GM12878 (cell line): ENCODE data around the gene EGR1. TPM values are rescaled to one million over a fixed set of nuclear protein-coding genes. Genes with fewer than 3 reads are reported as not detected.

Experiments
- ATF7 ChIP-seq: fragments of 450-650 bp; IDR thresholded peaks from 2 replicates; pipeline ENCODE4 v1.6.1; 2016; ENCODE audit warnings: low read depth, mild to moderate bottlenecking
- BMI1 ChIP-seq: fragments of 450-650 bp; IDR thresholded peaks from 2 replicates; pipeline ENCODE4 v1.6.1; 2016; ENCODE audit warnings: mild to moderate bottlenecking, moderate library complexity, borderline replicate concordance
- IKZF2 ChIP-seq, 2 experiments: fragments of 450-650 bp; IDR thresholded peaks; 2 replicates each; pipeline ENCODE4 v1.6.1; 2017; ENCODE audit warnings: mild to moderate bottlenecking in 2 of 2, moderate library complexity in 2 of 2
- JUND ChIP-seq: IDR thresholded peaks from 2 replicates; pipeline ENCODE4 v1.6.1; 2012; ENCODE audit warnings: low read depth, mild to moderate bottlenecking, low read length, improper control_type of control experiment, moderate library complexity
- NR2F1 ChIP-seq: fragments of 450-650 bp; conservative IDR thresholded peaks from 2 replicates; pipeline ENCODE4 v1.6.1; 2017; ENCODE audit warnings: mild to moderate bottlenecking
- POLR2A ChIP-seq: IDR thresholded peaks from 2 replicates; pipeline ENCODE4 v1.6.1; 2011; ENCODE audit warnings: low read depth, mild to moderate bottlenecking, low read length
- RB1 ChIP-seq: fragments of 450-650 bp; formaldehyde crosslinking; IDR thresholded peaks from 2 replicates; pipeline ENCODE4 v1.6.1; 2017; ENCODE audit warnings: mild to moderate bottlenecking, borderline replicate concordance
- RBBP5 ChIP-seq: fragments of 200-600 bp; sonication (generic); conservative IDR thresholded peaks from 2 replicates; pipeline ENCODE4 v1.6.1; 2016
- RCOR1 ChIP-seq: conservative IDR thresholded peaks from 2 replicates; pipeline ENCODE4 v1.6.1; 2012; ENCODE audit warnings: low read depth, low read length, improper control_type of control experiment
- SIN3A ChIP-seq: IDR thresholded peaks from 2 replicates; pipeline ENCODE4 v1.6.1; 2012; ENCODE audit warnings: low read depth, low read length, improper control_type of control experiment
- SMC3 ChIP-seq: IDR thresholded peaks from 2 replicates; pipeline ENCODE4 v1.6.1; 2011; ENCODE audit warnings: low read length, improper control_type of control experiment, borderline replicate concordance
- SREBF1 ChIP-seq: IDR thresholded peaks from 2 replicates; pipeline ENCODE4 v1.6.1; 2012; ENCODE audit warnings: mild to moderate bottlenecking, low read length
- SRF ChIP-seq, 2 experiments: IDR thresholded peaks; 2 replicates each; pipeline ENCODE4 v1.6.1; 2011; ENCODE audit warnings: low read depth in 2 of 2, low read length in 2 of 2, mild to moderate bottlenecking in 1 of 2, moderate library complexity in 1 of 2
- polyA plus RNA-seq, 11 experiments: library from polyadenylated mRNA; depleted of rRNA in 4 of 11; unstranded in 6 of 11; stranded (reverse) in 5 of 11; fragments of >200 nt; fragmentation: Nextera tagmentation in 4 of 11; fragmentation: Illumina TruSeq in 1 of 11; extraction: Ambion mirVana in 4 of 11; extraction: Trizol in 1 of 11; gene quantifications; 1 replicate in 1 of 11; 2 replicates in 10 of 11; pipeline versions ENCODE4 v1.2.1 to v1.2.3, GENCODE V29; 2011 to 2016; ENCODE audit warnings: inconsistent platforms in 2 of 11, missing spikeins in 2 of 11, low read depth in 1 of 11
- total RNA-seq, 4 experiments: library from RNA; depleted of rRNA in 3 of 4; stranded (reverse); fragments of >200 nt in 3 of 4; fragmentation: Illumina TruSeq in 1 of 4; extraction: Trizol in 1 of 4; gene quantifications; 2 replicates each; pipeline versions ENCODE4 v1.2.1 to v1.2.3, GENCODE V29; 2013 to 2021
- TF ChIP-seq, protein P1 (sequence below): fragments of 450-650 bp; IDR thresholded peaks from 2 replicates; pipeline ENCODE4 v1.6.1; 2018; ENCODE audit warnings: borderline replicate concordance, mild to moderate bottlenecking; ENCODE audit not compliant: partially characterized antibody
- TF ChIP-seq, protein P2 (sequence below): fragments of 450-650 bp; IDR thresholded peaks from 2 replicates; pipeline ENCODE4 v1.6.1; 2016; ENCODE audit warnings: mild to moderate bottlenecking
- TF ChIP-seq, protein P3 (sequence below): IDR thresholded peaks from 2 replicates; pipeline ENCODE4 v1.6.1; 2012; ENCODE audit warnings: low read depth, low read length, improper control_type of control experiment
- TF ChIP-seq, protein P4 (sequence below), 3 experiments: IDR thresholded peaks in 2 of 3; conservative IDR thresholded peaks in 1 of 3; 2 replicates each; pipeline ENCODE4 v1.5.1; 2011; ENCODE audit warnings: low read depth in 3 of 3, low read length in 3 of 3, mild to moderate bottlenecking in 3 of 3, control low read depth in 2 of 3, moderate library complexity in 2 of 3, inconsistent platforms in 1 of 3, mixed read lengths in 1 of 3; ENCODE audit not compliant: control insufficient read depth in 2 of 3, insufficient read depth in 1 of 3; ENCODE audit errors: extremely low read depth in 1 of 3
- TF ChIP-seq, protein P5 (sequence below): fragments of 450-650 bp; IDR thresholded peaks from 2 replicates; pipeline ENCODE4 v1.6.1; 2016; ENCODE audit warnings: mild to moderate bottlenecking, moderate library complexity, borderline replicate concordance

The EGR1 gene
- total and polyA plus RNA-seq, 10 of the 15 experiments (the other 5 are each of a cell fraction or from before 2014, with no cell fraction given) = 0.89 to 7.3 (median 2.5) TPM

DNA sequence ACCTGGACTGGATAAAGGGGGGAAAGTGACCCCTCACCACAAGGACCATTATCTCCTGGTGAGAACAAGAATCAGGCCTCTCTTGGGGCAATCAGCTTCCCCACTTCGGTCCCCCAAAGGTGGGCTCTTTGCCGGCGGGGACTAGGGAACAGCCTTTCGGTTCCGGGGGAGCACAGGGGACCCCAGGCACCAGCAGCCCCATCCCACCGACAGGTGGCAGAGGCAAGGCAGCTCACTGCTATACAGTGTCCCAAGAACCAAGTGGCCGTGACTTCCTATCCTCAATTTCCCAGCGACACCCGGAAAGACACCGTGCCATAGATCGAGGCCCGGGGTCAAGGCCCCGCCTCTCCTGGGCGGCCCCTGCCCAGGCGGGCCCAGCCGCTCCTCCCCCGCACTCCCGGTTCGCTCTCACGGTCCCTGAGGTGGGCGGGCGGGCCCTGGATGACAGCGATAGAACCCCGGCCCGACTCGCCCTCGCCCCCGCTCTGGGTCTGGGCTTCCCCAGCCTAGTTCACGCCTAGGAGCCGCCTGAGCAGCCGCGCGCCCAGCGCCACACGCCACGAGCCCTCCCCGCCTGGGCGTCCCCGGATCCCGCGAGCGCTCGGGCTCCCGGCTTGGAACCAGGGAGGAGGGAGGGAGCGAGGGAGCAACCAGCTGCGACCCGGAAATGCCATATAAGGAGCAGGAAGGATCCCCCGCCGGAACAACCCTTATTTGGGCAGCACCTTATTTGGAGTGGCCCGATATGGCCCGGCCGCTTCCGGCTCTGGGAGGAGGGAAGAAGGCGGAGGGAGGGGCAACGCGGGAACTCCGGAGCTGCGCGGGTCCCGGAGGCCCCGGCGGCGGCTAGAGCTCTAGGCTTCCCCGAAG lies 655 bp upstream of the EGR1 start (continued):
- TF ChIP-seq SREBF1 (peak; percentile 60), BMI1 (no peak), RCOR1 (no peak), JUND (0 out of 2 replicates have a peak, but pooled peaks have one; percentile 1), NR2F1 (peak; percentile 86), RB1 (no peak), ATF7 (peak; percentile 50; the same call in 1 of the 2 replicates), SRF (IDR thresholded peaks at IDR 0.05; ENCODE audit: low read depth in 2 of 2, low read length in 2 of 2) (peak; percentile 95 to 99), SIN3A (0 out of 2 replicates have a peak, but pooled peaks have one; percentile 26), RBBP5 (no peak), IKZF2 (IDR thresholded peaks at IDR 0.05) (peak; percentile 84 to 90), POLR2A (peak; percentile 67; the same call in 1 of the 2 replicates), SMC3 (no peak)
- TF ChIP-seq, protein P1, sequence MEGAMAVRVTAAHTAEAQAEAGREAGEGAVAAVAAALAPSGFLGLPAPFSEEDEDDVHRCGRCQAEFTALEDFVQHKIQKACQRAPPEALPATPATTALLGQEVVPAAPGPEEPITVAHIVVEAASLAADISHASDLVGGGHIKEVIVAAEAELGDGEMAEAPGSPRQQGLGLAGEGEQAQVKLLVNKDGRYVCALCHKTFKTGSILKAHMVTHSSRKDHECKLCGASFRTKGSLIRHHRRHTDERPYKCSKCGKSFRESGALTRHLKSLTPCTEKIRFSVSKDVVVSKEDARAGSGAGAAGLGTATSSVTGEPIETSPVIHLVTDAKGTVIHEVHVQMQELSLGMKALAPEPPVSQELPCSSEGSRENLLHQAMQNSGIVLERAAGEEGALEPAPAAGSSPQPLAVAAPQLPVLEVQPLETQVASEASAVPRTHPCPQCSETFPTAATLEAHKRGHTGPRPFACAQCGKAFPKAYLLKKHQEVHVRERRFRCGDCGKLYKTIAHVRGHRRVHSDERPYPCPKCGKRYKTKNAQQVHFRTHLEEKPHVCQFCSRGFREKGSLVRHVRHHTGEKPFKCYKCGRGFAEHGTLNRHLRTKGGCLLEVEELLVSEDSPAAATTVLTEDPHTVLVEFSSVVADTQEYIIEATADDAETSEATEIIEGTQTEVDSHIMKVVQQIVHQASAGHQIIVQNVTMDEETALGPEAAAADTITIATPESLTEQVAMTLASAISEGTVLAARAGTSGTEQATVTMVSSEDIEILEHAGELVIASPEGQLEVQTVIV = no peak
- TF ChIP-seq, protein P2, sequence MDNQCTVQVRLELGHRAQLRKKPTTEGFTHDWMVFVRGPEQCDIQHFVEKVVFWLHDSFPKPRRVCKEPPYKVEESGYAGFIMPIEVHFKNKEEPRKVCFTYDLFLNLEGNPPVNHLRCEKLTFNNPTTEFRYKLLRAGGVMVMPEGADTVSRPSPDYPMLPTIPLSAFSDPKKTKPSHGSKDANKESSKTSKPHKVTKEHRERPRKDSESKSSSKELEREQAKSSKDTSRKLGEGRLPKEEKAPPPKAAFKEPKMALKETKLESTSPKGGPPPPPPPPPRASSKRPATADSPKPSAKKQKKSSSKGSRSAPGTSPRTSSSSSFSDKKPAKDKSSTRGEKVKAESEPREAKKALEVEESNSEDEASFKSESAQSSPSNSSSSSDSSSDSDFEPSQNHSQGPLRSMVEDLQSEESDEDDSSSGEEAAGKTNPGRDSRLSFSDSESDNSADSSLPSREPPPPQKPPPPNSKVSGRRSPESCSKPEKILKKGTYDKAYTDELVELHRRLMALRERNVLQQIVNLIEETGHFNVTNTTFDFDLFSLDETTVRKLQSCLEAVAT = peak; percentile 94
- TF ChIP-seq, protein P3, sequence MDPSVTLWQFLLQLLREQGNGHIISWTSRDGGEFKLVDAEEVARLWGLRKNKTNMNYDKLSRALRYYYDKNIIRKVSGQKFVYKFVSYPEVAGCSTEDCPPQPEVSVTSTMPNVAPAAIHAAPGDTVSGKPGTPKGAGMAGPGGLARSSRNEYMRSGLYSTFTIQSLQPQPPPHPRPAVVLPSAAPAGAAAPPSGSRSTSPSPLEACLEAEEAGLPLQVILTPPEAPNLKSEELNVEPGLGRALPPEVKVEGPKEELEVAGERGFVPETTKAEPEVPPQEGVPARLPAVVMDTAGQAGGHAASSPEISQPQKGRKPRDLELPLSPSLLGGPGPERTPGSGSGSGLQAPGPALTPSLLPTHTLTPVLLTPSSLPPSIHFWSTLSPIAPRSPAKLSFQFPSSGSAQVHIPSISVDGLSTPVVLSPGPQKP = peak; percentile 100
- TF ChIP-seq, protein P4, sequence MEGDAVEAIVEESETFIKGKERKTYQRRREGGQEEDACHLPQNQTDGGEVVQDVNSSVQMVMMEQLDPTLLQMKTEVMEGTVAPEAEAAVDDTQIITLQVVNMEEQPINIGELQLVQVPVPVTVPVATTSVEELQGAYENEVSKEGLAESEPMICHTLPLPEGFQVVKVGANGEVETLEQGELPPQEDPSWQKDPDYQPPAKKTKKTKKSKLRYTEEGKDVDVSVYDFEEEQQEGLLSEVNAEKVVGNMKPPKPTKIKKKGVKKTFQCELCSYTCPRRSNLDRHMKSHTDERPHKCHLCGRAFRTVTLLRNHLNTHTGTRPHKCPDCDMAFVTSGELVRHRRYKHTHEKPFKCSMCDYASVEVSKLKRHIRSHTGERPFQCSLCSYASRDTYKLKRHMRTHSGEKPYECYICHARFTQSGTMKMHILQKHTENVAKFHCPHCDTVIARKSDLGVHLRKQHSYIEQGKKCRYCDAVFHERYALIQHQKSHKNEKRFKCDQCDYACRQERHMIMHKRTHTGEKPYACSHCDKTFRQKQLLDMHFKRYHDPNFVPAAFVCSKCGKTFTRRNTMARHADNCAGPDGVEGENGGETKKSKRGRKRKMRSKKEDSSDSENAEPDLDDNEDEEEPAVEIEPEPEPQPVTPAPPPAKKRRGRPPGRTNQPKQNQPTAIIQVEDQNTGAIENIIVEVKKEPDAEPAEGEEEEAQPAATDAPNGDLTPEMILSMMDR (IDR thresholded peaks at IDR 0.05 in 2 of 3, conservative IDR thresholded peaks at IDR 0.05 in 1 of 3; ENCODE audit: control insufficient read depth in 2 of 3, extremely low read depth in 1 of 3, insufficient read depth in 1 of 3, low read depth in 3 of 3, low read length in 3 of 3) = peak in 1 of 3 experiments; percentile 1; a peak in 2 of 6 replicates
- TF ChIP-seq, protein P5, sequence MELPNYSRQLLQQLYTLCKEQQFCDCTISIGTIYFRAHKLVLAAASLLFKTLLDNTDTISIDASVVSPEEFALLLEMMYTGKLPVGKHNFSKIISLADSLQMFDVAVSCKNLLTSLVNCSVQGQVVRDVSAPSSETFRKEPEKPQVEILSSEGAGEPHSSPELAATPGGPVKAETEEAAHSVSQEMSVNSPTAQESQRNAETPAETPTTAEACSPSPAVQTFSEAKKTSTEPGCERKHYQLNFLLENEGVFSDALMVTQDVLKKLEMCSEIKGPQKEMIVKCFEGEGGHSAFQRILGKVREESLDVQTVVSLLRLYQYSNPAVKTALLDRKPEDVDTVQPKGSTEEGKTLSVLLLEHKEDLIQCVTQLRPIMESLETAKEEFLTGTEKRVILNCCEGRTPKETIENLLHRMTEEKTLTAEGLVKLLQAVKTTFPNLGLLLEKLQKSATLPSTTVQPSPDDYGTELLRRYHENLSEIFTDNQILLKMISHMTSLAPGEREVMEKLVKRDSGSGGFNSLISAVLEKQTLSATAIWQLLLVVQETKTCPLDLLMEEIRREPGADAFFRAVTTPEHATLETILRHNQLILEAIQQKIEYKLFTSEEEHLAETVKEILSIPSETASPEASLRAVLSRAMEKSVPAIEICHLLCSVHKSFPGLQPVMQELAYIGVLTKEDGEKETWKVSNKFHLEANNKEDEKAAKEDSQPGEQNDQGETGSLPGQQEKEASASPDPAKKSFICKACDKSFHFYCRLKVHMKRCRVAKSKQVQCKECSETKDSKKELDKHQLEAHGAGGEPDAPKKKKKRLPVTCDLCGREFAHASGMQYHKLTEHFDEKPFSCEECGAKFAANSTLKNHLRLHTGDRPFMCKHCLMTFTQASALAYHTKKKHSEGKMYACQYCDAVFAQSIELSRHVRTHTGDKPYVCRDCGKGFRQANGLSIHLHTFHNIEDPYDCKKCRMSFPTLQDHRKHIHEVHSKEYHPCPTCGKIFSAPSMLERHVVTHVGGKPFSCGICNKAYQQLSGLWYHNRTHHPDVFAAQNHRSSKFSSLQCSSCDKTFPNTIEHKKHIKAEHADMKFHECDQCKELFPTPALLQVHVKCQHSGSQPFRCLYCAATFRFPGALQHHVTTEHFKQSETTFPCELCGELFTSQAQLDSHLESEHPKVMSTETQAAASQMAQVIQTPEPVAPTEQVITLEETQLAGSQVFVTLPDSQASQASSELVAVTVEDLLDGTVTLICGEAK = no peak
